Activated gamma-delta T cell (primary cell): Measurements from ENCODE around the gene CIAPIN1.

Experiments used
- DNase-seq: peaks from one replicate; lab custom pipeline; 2025; lab: John Stamatoyannopoulos, UW

CIAPIN1 gene

GRCh38 chr16:57382535-57383275, 64.5 kb downstream of the CIAPIN1 start:
- no peak for DNase-seq

DNA sequence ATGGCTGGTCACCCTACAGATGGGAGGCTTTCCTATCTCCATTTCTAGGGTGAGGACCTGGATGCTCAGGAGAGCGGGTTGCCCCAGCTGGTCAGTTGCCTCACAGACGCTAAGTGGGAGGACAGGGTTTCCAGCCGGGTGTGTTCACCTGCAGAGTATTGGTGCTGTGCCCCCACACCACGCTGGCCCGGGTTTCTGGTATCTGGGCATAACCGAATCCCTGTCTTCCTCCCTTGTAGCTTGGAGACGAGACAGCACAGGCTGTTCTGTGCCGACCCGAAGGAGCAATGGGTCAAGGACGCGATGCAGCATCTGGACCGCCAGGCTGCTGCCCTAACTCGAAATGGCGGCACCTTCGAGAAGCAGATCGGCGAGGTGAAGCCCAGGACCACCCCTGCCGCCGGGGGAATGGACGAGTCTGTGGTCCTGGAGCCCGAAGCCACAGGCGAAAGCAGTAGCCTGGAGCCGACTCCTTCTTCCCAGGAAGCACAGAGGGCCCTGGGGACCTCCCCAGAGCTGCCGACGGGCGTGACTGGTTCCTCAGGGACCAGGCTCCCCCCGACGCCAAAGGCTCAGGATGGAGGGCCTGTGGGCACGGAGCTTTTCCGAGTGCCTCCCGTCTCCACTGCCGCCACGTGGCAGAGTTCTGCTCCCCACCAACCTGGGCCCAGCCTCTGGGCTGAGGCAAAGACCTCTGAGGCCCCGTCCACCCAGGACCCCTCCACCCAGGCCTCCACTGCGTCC, 65.2 kb downstream of the CIAPIN1 start:
- DNase-seq: no peak

GRCh38 chr16:57380671-57381462, 66.3 kb downstream of the CIAPIN1 start:
- no peak for DNase-seq

DNA sequence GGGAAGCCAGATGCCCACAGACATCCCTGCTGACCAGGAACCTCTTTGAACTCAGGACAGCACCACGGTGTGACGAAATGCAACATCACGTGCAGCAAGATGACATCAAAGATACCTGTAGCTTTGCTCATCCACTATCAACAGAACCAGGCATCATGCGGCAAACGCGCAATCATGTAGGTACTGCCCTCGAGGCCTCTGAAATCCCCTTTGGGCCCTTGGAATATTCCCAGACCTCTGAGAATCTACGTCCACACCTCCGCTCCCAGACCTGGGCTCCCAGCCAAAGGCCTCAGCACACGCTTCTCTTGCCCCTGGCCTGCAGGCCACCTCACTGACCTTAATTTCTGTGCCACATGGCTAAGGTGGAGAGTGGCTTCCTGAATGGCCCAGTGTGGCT, 67.6 kb downstream of the CIAPIN1 start:
- no peak for DNase-seq
